ENCODE data around the gene BTNL8. TPM values are rescaled to one million over a fixed set of nuclear protein-coding genes. Genes with fewer than 3 reads are reported as not detected.

BTNL8 gene
- polyA plus RNA-seq, 3 donors: 0.13 to 0.50 (median 0.13) TPM

DNA sequence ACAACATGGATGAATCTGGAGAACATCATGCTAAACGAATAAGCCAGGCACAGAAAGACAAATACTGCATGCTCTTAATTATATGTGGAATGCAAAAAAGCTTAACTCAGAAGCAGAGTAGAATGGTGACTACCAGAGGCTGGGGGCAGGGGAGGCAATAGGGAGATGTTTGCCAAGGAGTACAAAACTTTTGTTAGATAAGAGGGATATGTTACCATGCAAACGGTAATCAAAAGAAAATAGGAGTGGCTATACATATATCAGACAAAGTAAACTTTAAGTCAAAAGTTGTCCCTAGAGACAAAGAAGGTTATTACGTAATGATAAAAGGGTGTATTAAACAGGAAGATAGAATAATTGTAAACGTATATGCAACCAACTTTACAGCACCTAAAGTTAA is 71.9 kb downstream of the BTNL8 start:
- no peak overlapping the region for H3K4me3 ChIP-seq (replicated peaks in 1 of 3; ENCODE audit: low read depth in 2 of 3, low read length in 3 of 3)
- no peaks in the 10 kb centered on the region for H3K36me3 ChIP-seq (replicated peaks in 1 of 2; ENCODE audit: control insufficient read depth in 1 of 2, insufficient read depth in 2 of 2, low read length in 2 of 2)
- TF ChIP-seq, protein P1, sequence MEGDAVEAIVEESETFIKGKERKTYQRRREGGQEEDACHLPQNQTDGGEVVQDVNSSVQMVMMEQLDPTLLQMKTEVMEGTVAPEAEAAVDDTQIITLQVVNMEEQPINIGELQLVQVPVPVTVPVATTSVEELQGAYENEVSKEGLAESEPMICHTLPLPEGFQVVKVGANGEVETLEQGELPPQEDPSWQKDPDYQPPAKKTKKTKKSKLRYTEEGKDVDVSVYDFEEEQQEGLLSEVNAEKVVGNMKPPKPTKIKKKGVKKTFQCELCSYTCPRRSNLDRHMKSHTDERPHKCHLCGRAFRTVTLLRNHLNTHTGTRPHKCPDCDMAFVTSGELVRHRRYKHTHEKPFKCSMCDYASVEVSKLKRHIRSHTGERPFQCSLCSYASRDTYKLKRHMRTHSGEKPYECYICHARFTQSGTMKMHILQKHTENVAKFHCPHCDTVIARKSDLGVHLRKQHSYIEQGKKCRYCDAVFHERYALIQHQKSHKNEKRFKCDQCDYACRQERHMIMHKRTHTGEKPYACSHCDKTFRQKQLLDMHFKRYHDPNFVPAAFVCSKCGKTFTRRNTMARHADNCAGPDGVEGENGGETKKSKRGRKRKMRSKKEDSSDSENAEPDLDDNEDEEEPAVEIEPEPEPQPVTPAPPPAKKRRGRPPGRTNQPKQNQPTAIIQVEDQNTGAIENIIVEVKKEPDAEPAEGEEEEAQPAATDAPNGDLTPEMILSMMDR (IDR thresholded peaks at IDR 0.05): no peak
- H3K36me3 Mint-ChIP-seq: no peaks in the 10 kb centered on the region
- peaks cover 0 to 7% of the 10 kb centered on the region in 2 donors for H3K9me3 ChIP-seq (replicated peaks in 1 of 2; ENCODE audit: control insufficient read depth in 1 of 2, insufficient read depth in 1 of 2, low read length in 2 of 2)
- no peak overlapping the region for H3K9ac ChIP-seq (ENCODE audit: insufficient read depth, low read length, poor library complexity, severe bottlenecking)
- H2AFZ ChIP-seq (ENCODE audit: insufficient read depth, low read depth, low read length, poor library complexity, severe bottlenecking): no peak overlapping the region
- no peak overlapping the region for H3K4me2 ChIP-seq (replicated peaks; ENCODE audit: extremely low read depth, low read length, poor library complexity, severe bottlenecking)
- no peaks in the 10 kb centered on the region for H3K4me1 ChIP-seq (ENCODE audit: control insufficient read depth in 1 of 2, insufficient read depth in 2 of 2, low read length in 2 of 2)
- H4K20me1 ChIP-seq (ENCODE audit: insufficient read depth, low read length): no peaks in the 10 kb centered on the region
- H3K9me3 Mint-ChIP-seq: peaks cover 0 to 21% (median 9%) of the 10 kb centered on the region in 7 donors
- no peak overlapping the region for H3K27ac Mint-ChIP-seq
- H3K79me2 ChIP-seq (ENCODE audit: insufficient read depth, low read length): no peaks in the 10 kb centered on the region
- no peaks in the 10 kb centered on the region for H3K27me3 ChIP-seq (ENCODE audit: control insufficient read depth in 2 of 2, insufficient read depth in 2 of 2, low read length in 2 of 2)
- no peak overlapping the region for H3K27ac ChIP-seq (ENCODE audit: low read depth in 1 of 2, low read length in 2 of 2)
- H3K4me1 Mint-ChIP-seq: no peaks in the 10 kb centered on the region
- intact Hi-C loops (cut with micrococcal nuclease): no loop called here
- peaks cover 2 to 5% (median 5%) of the 10 kb centered on the region in 3 donors for H3K27me3 Mint-ChIP-seq (ENCODE audit: low read depth in 3 of 3)
- WGBS (ENCODE audit: insufficient coverage): no CpG with 5 or more reads among the region's 4 CpGs
- H3K4me3 Mint-ChIP-seq: no peak overlapping the region
- DNase-seq: no peak

DNA sequence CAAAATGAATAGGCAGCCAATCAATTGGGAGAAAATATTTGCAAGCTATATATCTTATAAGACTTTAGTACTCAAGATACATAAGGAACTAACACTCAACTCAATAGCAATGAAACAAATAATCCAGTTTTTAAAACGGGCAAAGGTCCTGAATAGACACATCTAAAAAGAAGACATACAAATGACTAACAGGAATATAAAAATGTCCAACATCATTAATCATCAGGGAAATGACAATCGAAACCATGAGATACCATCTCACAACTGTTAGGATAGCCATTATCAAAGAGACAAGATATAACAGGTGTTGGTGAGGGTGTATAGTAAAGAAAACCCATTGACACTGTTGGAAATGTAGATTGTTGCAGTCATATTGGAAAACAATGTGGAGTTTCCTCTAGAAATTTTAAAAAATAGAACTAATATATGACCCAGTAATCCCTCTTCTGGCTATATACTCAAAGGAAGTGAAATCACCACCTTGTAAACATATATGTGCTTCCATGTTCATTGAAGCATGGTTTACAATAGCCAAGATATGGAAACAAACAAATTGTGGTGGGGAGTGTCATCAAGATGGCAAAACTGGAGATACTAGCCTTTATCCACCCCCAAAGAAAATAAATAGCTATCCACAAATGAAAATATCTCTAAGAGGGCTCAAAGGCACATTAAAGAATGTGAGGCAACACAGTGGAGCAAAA is 75.8 kb downstream of the BTNL8 start:
- peaks cover 0 to 14% (median 3%) of the 10 kb centered on the region in 7 donors for H3K9me3 Mint-ChIP-seq
- H3K79me2 ChIP-seq (ENCODE audit: insufficient read depth, low read length): no peaks in the 10 kb centered on the region
- 100% methylated on average over 1 of the region's 2 CpGs for WGBS (ENCODE audit: insufficient coverage)
- no peaks in the 10 kb centered on the region for H4K20me1 ChIP-seq (ENCODE audit: insufficient read depth, low read length)
- no peak overlapping the region for H3K4me2 ChIP-seq (replicated peaks; ENCODE audit: extremely low read depth, low read length, poor library complexity, severe bottlenecking)
- H3K27ac ChIP-seq (ENCODE audit: low read depth in 1 of 2, low read length in 2 of 2): no peak overlapping the region
- no peaks in the 10 kb centered on the region for H3K36me3 ChIP-seq (replicated peaks in 1 of 2; ENCODE audit: control insufficient read depth in 1 of 2, insufficient read depth in 2 of 2, low read length in 2 of 2)
- no peak overlapping the region for H2AFZ ChIP-seq (ENCODE audit: insufficient read depth, low read depth, low read length, poor library complexity, severe bottlenecking)
- H3K4me1 Mint-ChIP-seq: no peaks in the 10 kb centered on the region
- intact Hi-C loops (cut with micrococcal nuclease): no loop called here
- H3K4me3 Mint-ChIP-seq: no peak overlapping the region
- peaks cover 0 to 4% of the 10 kb centered on the region in 2 donors for H3K9me3 ChIP-seq (replicated peaks in 1 of 2; ENCODE audit: control insufficient read depth in 1 of 2, insufficient read depth in 1 of 2, low read length in 2 of 2)
- H3K27me3 ChIP-seq (ENCODE audit: control insufficient read depth in 2 of 2, insufficient read depth in 2 of 2, low read length in 2 of 2): no peaks in the 10 kb centered on the region
- TF ChIP-seq, protein P1 (IDR thresholded peaks at IDR 0.05): no peak
- H3K9ac ChIP-seq (ENCODE audit: insufficient read depth, low read length, poor library complexity, severe bottlenecking): no peak overlapping the region
- no peak overlapping the region for H3K4me3 ChIP-seq (replicated peaks in 1 of 3; ENCODE audit: low read depth in 2 of 3, low read length in 3 of 3)
- peaks cover 0 to 5% (median 2%) of the 10 kb centered on the region in 3 donors for H3K27me3 Mint-ChIP-seq (ENCODE audit: low read depth in 3 of 3)
- no peak for DNase-seq
- no peaks in the 10 kb centered on the region for H3K36me3 Mint-ChIP-seq
- H3K27ac Mint-ChIP-seq: no peak overlapping the region
- H3K4me1 ChIP-seq (ENCODE audit: control insufficient read depth in 1 of 2, insufficient read depth in 2 of 2, low read length in 2 of 2): no peaks in the 10 kb centered on the region
